WTC11 (cell line): ENCODE data around the gene RSPH1. TPM values are rescaled to one million over a fixed set of nuclear protein-coding genes. Genes with fewer than 3 reads are reported as not detected.

Source experiments
- ATAC-seq: fragments of 200-7000 bp; cut with Tn5 transposase; 2 replicates; pipeline ENCODE4 v1.10.0; 2021; ENCODE audit warnings: mild to moderate bottlenecking, moderate library complexity
- CTCF ChIA-PET: fragments of 300-600 bp; sonication (Branson Sonifier 250); formaldehyde crosslinking; loops from one replicate; lab custom pipeline; 2021; ENCODE audit warnings: antibody characterized with exemption; lab: Charles Lee
- POLR2A ChIA-PET: fragments of 350-600 bp; sonication (Branson Sonifier 250); formaldehyde crosslinking; loops from one replicate; lab custom pipeline; 2021; ENCODE audit warnings: antibody characterized with exemption; lab: Charles Lee
- DNase-seq: peaks from one replicate; pipeline ENCODE4 v3.0.0; 2021; ENCODE audit warnings: low spot score
- H3K27ac Mint-ChIP-seq: 2 replicates; pipeline ENCODE4 v1.8.0; 2021; ENCODE audit warnings: mixed read lengths
- H3K27me3 Mint-ChIP-seq: 2 replicates; pipeline ENCODE4 v1.8.0; 2021; ENCODE audit warnings: low read depth, mild to moderate bottlenecking, moderate library complexity, mixed read lengths
- H3K36me3 Mint-ChIP-seq: 2 replicates; pipeline ENCODE4 v1.8.0; 2021; ENCODE audit warnings: mixed read lengths
- H3K4me1 Mint-ChIP-seq: 2 replicates; pipeline ENCODE4 v1.8.0; 2022; ENCODE audit warnings: mixed read lengths
- H3K4me3 Mint-ChIP-seq: 2 replicates; pipeline ENCODE4 v1.8.0; 2021; ENCODE audit warnings: mild to moderate bottlenecking, moderate library complexity, mixed read lengths
- H3K9me3 Mint-ChIP-seq: 2 replicates; pipeline ENCODE4 v1.8.0; 2021; ENCODE audit warnings: mixed read lengths
- ATF2 ChIP-seq: sonication (generic); formaldehyde crosslinking; IDR thresholded peaks from 2 replicates; pipeline ENCODE4 v1.8.1; 2022; ENCODE audit warnings: low read depth, missing genetic modification reagents, borderline replicate concordance
- ATF6 ChIP-seq: sonication (generic); formaldehyde crosslinking; IDR thresholded peaks from 2 replicates; pipeline ENCODE4 v1.8.1; 2023; ENCODE audit warnings: mild to moderate bottlenecking, missing genetic modification reagents
- FOXP1 ChIP-seq: sonication (generic); formaldehyde crosslinking; IDR thresholded peaks from 2 replicates; pipeline ENCODE4 v1.8.0; 2022; ENCODE audit warnings: missing genetic modification reagents, mild to moderate bottlenecking, moderate library complexity, borderline replicate concordance
- GABPB1 ChIP-seq: sonication (generic); formaldehyde crosslinking; IDR thresholded peaks from 2 replicates; pipeline ENCODE4 v1.8.1; 2023; ENCODE audit warnings: mild to moderate bottlenecking, missing genetic modification reagents
- GTF2I ChIP-seq: fragments of 250-450 bp; sonication (Bioruptor Pico); conservative IDR thresholded peaks from 2 replicates; pipeline ENCODE4 v1.4.0; 2021; ENCODE audit warnings: mild to moderate bottlenecking
- JUN ChIP-seq: sonication (generic); formaldehyde crosslinking; IDR thresholded peaks from 2 replicates; pipeline ENCODE4 v1.8.0; 2023; ENCODE audit warnings: mild to moderate bottlenecking, missing genetic modification reagents
- MYBL2 ChIP-seq: sonication (generic); formaldehyde crosslinking; IDR thresholded peaks from 2 replicates; pipeline ENCODE4 v1.8.1; 2023; ENCODE audit warnings: mild to moderate bottlenecking, moderate library complexity, missing genetic modification reagents
- RORB ChIP-seq: fragments of 250-450 bp; sonication (Bioruptor Pico); IDR thresholded peaks from 2 replicates; pipeline ENCODE4 v1.9.0; 2021; ENCODE audit warnings: mild to moderate bottlenecking
- SMAD4 ChIP-seq: sonication (generic); formaldehyde crosslinking; IDR thresholded peaks from 2 replicates; pipeline ENCODE4 v1.8.0; 2022; ENCODE audit warnings: mild to moderate bottlenecking, missing genetic modification reagents
- TCF7 ChIP-seq: sonication (generic); formaldehyde crosslinking; IDR thresholded peaks from 2 replicates; pipeline ENCODE4 v1.8.0; 2022; ENCODE audit warnings: mild to moderate bottlenecking, low read depth, missing genetic modification reagents, moderate library complexity
- TP53 ChIP-seq: sonication (generic); formaldehyde crosslinking; IDR thresholded peaks from 2 replicates; pipeline ENCODE4 v1.8.1; 2023; ENCODE audit warnings: mild to moderate bottlenecking, missing genetic modification reagents
- ZBTB21 ChIP-seq: sonication (generic); formaldehyde crosslinking; IDR thresholded peaks from 2 replicates; pipeline ENCODE4 v1.8.1; 2023; ENCODE audit warnings: mild to moderate bottlenecking, missing genetic modification reagents, borderline replicate concordance
- ZNF138 ChIP-seq: sonication (generic); formaldehyde crosslinking; conservative IDR thresholded peaks from 2 replicates; pipeline ENCODE4 v1.8.1; 2022; ENCODE audit warnings: mild to moderate bottlenecking, moderate library complexity, missing genetic modification reagents
- ZNF219 ChIP-seq: sonication (generic); formaldehyde crosslinking; IDR thresholded peaks from 2 replicates; pipeline ENCODE4 v1.8.0; 2023; ENCODE audit warnings: missing genetic modification reagents, mild to moderate bottlenecking, borderline replicate concordance
- ZNF263 ChIP-seq: sonication (generic); formaldehyde crosslinking; IDR thresholded peaks from 2 replicates; pipeline ENCODE4 v1.8.1; 2022; ENCODE audit warnings: low read depth, mild to moderate bottlenecking, moderate library complexity, missing genetic modification reagents
- ZNF425 ChIP-seq: fragments of 250-450 bp; sonication (Bioruptor Pico); conservative IDR thresholded peaks from 2 replicates; pipeline ENCODE4 v1.9.0; 2021; ENCODE audit warnings: mild to moderate bottlenecking
- ZNF532 ChIP-seq: fragments of 250-450 bp; sonication (Bioruptor Pico); IDR thresholded peaks from 2 replicates; pipeline ENCODE4 v1.9.0; 2021; ENCODE audit warnings: mild to moderate bottlenecking, borderline replicate concordance
- total RNA-seq: library from RNA; stranded (reverse); gene quantifications from 3 replicates; pipeline ENCODE4 v1.2.3, GENCODE V29; 2021
- TF ChIP-seq, protein P1 (sequence below): fragments of 250-450 bp; sonication (Bioruptor Pico); IDR thresholded peaks from 2 replicates; pipeline ENCODE4 v1.8.0; 2021; ENCODE audit warnings: mild to moderate bottlenecking
- TF ChIP-seq, protein P2 (sequence below): sonication (generic); formaldehyde crosslinking; conservative IDR thresholded peaks from 2 replicates; pipeline ENCODE4 v1.8.1; 2022; ENCODE audit warnings: mild to moderate bottlenecking, missing genetic modification reagents
- TF ChIP-seq, protein P3 (sequence below): fragments of 250-450 bp; sonication (Bioruptor Pico); IDR thresholded peaks from 2 replicates; pipeline ENCODE4 v2.1.2; 2022; ENCODE audit warnings: mild to moderate bottlenecking, moderate library complexity

The RSPH1 gene
- total RNA-seq, 1 experiment from 2014 or later: 0.11 TPM

- TF ChIP-seq GTF2I (CRISPR knock-in tag) (no peak), ZNF219 (CRISPR knock-in tag) (no peak), ATF6 (no peak)
- TF ChIP-seq, all 79 proteins: peak for 0
Measured at GRCh38 chr21:42426876-42427480, 69.0 kb downstream of the RSPH1 start (continued).

- no peaks in the 10 kb centered on the region for H3K36me3 Mint-ChIP-seq
- no peaks in the 10 kb centered on the region for H3K4me1 Mint-ChIP-seq
- no peak for DNase-seq
- TF ChIP-seq ZNF532 (CRISPR knock-in tag): no peak
- TF ChIP-seq FOXP1 (CRISPR knock-in tag): no peak
- TF ChIP-seq TP53 (CRISPR knock-in tag): no peak
- TF ChIP-seq JUN: no peak
- TF ChIP-seq GTF2I (CRISPR knock-in tag): no peak
- ATAC-seq: no peak
- peaks cover 3% of the 10 kb centered on the region; the same call in 1 of the 2 replicates for H3K9me3 Mint-ChIP-seq
- no peaks in the 10 kb centered on the region; the same call in 1 of the 2 replicates for H3K27me3 Mint-ChIP-seq
- no peak overlapping the region for H3K27ac Mint-ChIP-seq
- ChIA-PET CTCF (interaction anchor here (1.7 kb wide), 1 partner anchor 116 kb away, joined by 5 read pairs; no protein-coding TSS in a partner anchor), POLR2A (no interaction called here)
- H3K4me3 Mint-ChIP-seq: no peak overlapping the region
Measured at GRCh38 chr21:42426424-42426823, 69.6 kb downstream of the RSPH1 start.

DNA sequence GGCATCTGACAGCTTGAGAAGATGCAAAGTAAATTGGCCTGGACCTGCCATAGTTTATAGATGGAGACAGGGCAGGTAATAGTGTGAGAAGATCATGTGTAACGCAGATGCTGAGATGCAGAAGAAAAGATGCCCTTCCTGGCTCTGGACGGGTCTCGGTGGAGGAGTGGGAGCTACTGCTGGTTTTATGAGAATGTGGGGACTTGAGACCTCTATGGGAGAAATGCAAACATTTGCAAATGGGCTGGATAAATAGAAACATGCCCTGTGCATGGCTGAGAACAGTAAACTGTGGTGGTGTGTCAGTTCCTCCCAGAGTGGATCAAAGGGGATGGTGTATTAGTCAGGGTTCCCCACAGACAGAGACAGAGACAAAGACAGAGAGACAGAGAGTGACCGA, 70.4 kb downstream of the RSPH1 start:
- no peaks in the 10 kb centered on the region; the same call in 1 of the 2 replicates for H3K27me3 Mint-ChIP-seq
- no peaks in the 10 kb centered on the region for H3K36me3 Mint-ChIP-seq
- peaks cover 9% of the 10 kb centered on the region for H3K9me3 Mint-ChIP-seq
- no peak overlapping the region for H3K4me3 Mint-ChIP-seq
- ChIA-PET CTCF (interaction anchor here (1.7 kb wide), 1 partner anchor 115 kb away, joined by 5 read pairs; no protein-coding TSS in a partner anchor), POLR2A (no interaction called here)
- no peaks in the 10 kb centered on the region for H3K4me1 Mint-ChIP-seq
- ATAC-seq (no peak), DNase-seq (no peak)
- H3K27ac Mint-ChIP-seq: no peak overlapping the region
- TF ChIP-seq GTF2I (CRISPR knock-in tag): no peak
- TF ChIP-seq, protein P1, sequence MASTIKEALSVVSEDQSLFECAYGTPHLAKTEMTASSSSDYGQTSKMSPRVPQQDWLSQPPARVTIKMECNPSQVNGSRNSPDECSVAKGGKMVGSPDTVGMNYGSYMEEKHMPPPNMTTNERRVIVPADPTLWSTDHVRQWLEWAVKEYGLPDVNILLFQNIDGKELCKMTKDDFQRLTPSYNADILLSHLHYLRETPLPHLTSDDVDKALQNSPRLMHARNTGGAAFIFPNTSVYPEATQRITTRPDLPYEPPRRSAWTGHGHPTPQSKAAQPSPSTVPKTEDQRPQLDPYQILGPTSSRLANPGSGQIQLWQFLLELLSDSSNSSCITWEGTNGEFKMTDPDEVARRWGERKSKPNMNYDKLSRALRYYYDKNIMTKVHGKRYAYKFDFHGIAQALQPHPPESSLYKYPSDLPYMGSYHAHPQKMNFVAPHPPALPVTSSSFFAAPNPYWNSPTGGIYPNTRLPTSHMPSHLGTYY (CRISPR knock-in tag): no peak
- no peak for TF ChIP-seq ZBTB21 (CRISPR knock-in tag)
- TF ChIP-seq SMAD4 (CRISPR knock-in tag): no peak
- TF ChIP-seq RORB: no peak
- TF ChIP-seq, protein P2, sequence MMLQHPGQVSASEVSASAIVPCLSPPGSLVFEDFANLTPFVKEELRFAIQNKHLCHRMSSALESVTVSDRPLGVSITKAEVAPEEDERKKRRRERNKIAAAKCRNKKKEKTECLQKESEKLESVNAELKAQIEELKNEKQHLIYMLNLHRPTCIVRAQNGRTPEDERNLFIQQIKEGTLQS (CRISPR knock-in tag): no peak
- no peak for TF ChIP-seq ATF2
- TF ChIP-seq, protein P3, sequence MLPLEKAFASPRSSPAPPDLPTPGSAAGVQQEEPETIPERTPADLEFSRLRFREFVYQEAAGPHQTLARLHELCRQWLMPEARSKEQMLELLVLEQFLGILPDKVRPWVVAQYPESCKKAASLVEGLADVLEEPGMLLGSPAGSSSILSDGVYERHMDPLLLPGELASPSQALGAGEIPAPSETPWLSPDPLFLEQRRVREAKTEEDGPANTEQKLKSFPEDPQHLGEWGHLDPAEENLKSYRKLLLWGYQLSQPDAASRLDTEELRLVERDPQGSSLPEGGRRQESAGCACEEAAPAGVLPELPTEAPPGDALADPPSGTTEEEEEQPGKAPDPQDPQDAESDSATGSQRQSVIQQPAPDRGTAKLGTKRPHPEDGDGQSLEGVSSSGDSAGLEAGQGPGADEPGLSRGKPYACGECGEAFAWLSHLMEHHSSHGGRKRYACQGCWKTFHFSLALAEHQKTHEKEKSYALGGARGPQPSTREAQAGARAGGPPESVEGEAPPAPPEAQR (CRISPR knock-in tag): no peak
- TF ChIP-seq ZNF138 (CRISPR knock-in tag): no peak
- TF ChIP-seq GABPB1 (CRISPR knock-in tag): no peak
- TF ChIP-seq MYBL2 (CRISPR knock-in tag): no peak
- no peak for TF ChIP-seq TCF7 (CRISPR knock-in tag)
- no peak for TF ChIP-seq ZNF425
- no peak for TF ChIP-seq ZNF263 (CRISPR knock-in tag)
